Breast epithelium (tissue), 4 donors: ENCODE results near the gene KIT. TPM values are rescaled to one million over a fixed set of nuclear protein-coding genes. Genes with fewer than 3 reads are reported as not detected.

ENCODE experiments used
- DNase-seq, 2 donors: peaks; one replicate each; pipeline ENCODE4 v3.0.0-alpha.2; 2019; ENCODE audit warnings: low spot score in 2 of 2
- H3K27ac ChIP-seq, 2 donors: fragments of 200-600 bp; sonication (generic) in 1 of 2; one replicate each; pipeline ENCODE4 v1.5.1; 2016 to 2019; ENCODE audit warnings: mild to moderate bottlenecking in 1 of 2
- H3K27me3 ChIP-seq, 2 donors: fragments of 200-600 bp; sonication (generic) in 1 of 2; one replicate each; pipeline versions ENCODE4 v1.5.1 to v1.6.0; 2017 to 2019; ENCODE audit warnings: control low read depth in 1 of 2, mild to moderate bottlenecking in 1 of 2
- H3K36me3 ChIP-seq: fragments of 200-600 bp; one replicate; pipeline ENCODE4 v1.5.1; 2019
- H3K4me1 ChIP-seq, 2 donors: fragments of 200-600 bp; sonication (generic); one replicate each; pipeline ENCODE4 v1.5.1; 2016 to 2019; ENCODE audit warnings: control low read depth in 1 of 2
- H3K4me3 ChIP-seq, 3 donors: fragments of 200-600 bp; sonication (generic); 1 replicate in 2 of 3; 2 replicates in 1 of 3; pipeline ENCODE4 v1.5.1; 2016 to 2019; ENCODE audit warnings: mild to moderate bottlenecking in 3 of 3, moderate library complexity in 2 of 3
- H3K9me3 ChIP-seq, 2 donors: fragments of 200-600 bp; sonication (generic) in 1 of 2; one replicate each; pipeline ENCODE4 v1.5.1; 2016 to 2019; ENCODE audit warnings: control low read depth in 1 of 2
- CTCF ChIP-seq, 3 donors: fragments of 450-650 bp; IDR thresholded peaks; one replicate each; pipeline ENCODE4 v1.5.1; 2016 to 2017; ENCODE audit warnings: antibody characterized with exemption in 3 of 3, mild to moderate bottlenecking in 3 of 3, moderate library complexity in 3 of 3
- POLR2A ChIP-seq: fragments of 450-650 bp; IDR thresholded peaks from one replicate; pipeline ENCODE4 v1.6.1; 2016; ENCODE audit warnings: antibody characterized with exemption, mild to moderate bottlenecking, moderate library complexity
- POLR2AphosphoS5 ChIP-seq, 3 donors: sonication (generic); formaldehyde crosslinking; IDR thresholded peaks; one replicate each; pipeline ENCODE4 v1.6.1; 2017; ENCODE audit warnings: antibody characterized with exemption in 3 of 3
- intact Hi-C: fragments of 100-400 bp; cut with DNase I; formaldehyde crosslinking; loops from one replicate; pipeline ENCODE4 v1.15.1; 2023; ENCODE audit warnings: low total_unique reads
- total RNA-seq, 3 donors: library from RNA; depleted of rRNA; stranded (reverse); fragments of >200 nt; gene quantifications; one replicate each; pipeline ENCODE4 v1.1.0, GENCODE V29; 2016

Gene KIT
- total RNA-seq, 3 donors from 2014 or later = 23.2 to 297 (median 75.4) TPM

GRCh38 chr4:54744487-54744886, 86.7 kb downstream of the KIT start:
- no peak overlapping the region for H3K27ac ChIP-seq
- no peak overlapping the region for H3K4me3 ChIP-seq
- TF ChIP-seq POLR2A (no peak), CTCF (IDR thresholded peaks at IDR 0.05) (no peak), POLR2AphosphoS5 (IDR thresholded peaks at IDR 0.05) (no peak)
- H3K4me1 ChIP-seq = no peaks in the 10 kb centered on the region
- H3K36me3 ChIP-seq = no peaks in the 10 kb centered on the region
- H3K9me3 ChIP-seq = no peaks in the 10 kb centered on the region
- DNase-seq = no peak
- H3K27me3 ChIP-seq = no peaks in the 10 kb centered on the region
- intact Hi-C loops = loop anchor here (10.0 kb wide), 2 partner anchors 300 to 780 kb away; no protein-coding TSS in a partner anchor

- TF ChIP-seq CTCF (IDR thresholded peaks at IDR 0.05) = no peak
- TF ChIP-seq POLR2AphosphoS5 (IDR thresholded peaks at IDR 0.05) = no peak
- no peak for TF ChIP-seq POLR2A
- Histone ChIP-seq H3K4me1 (no peaks in the 10 kb centered on the region), H3K27me3 (no peaks in the 10 kb centered on the region), H3K9me3 (no peaks in the 10 kb centered on the region), H3K27ac (no peak overlapping the region), H3K4me3 (no peak overlapping the region), H3K36me3 (no peaks in the 10 kb centered on the region)
- intact Hi-C loops = loop anchor here (10.0 kb wide), 2 partner anchors 300 to 780 kb away; no protein-coding TSS in a partner anchor
- no peak for DNase-seq
Measured at GRCh38 chr4:54745031-54745770, 87.4 kb downstream of the KIT start.

GRCh38 chr4:54746218-54746617, 88.5 kb downstream of the KIT start:
- H3K27me3 ChIP-seq = no peaks in the 10 kb centered on the region
- H3K4me3 ChIP-seq = no peak overlapping the region
- DNase-seq = no peak
- H3K27ac ChIP-seq = no peak overlapping the region
- TF ChIP-seq POLR2A = no peak
- no peak for TF ChIP-seq CTCF (IDR thresholded peaks at IDR 0.05)
- TF ChIP-seq POLR2AphosphoS5 (IDR thresholded peaks at IDR 0.05) = no peak
- intact Hi-C loops = loop anchor here (10.0 kb wide), 2 partner anchors 299 to 779 kb away; no protein-coding TSS in a partner anchor
- no peaks in the 10 kb centered on the region for H3K36me3 ChIP-seq
- no peaks in the 10 kb centered on the region for H3K9me3 ChIP-seq
- no peaks in the 10 kb centered on the region for H3K4me1 ChIP-seq

GRCh38 chr4:54750341-54750740, 92.6 kb downstream of the KIT start:
- no peak for TF ChIP-seq CTCF (IDR thresholded peaks at IDR 0.05)
- no peak for TF ChIP-seq POLR2AphosphoS5 (IDR thresholded peaks at IDR 0.05)
- TF ChIP-seq POLR2A = no peak
- Histone ChIP-seq H3K4me1 (no peaks in the 10 kb centered on the region), H3K9me3 (no peaks in the 10 kb centered on the region), H3K4me3 (no peak overlapping the region), H3K36me3 (no peaks in the 10 kb centered on the region), H3K27ac (no peak overlapping the region), H3K27me3 (no peaks in the 10 kb centered on the region)
- no peak for DNase-seq
- intact Hi-C loops = no loop called here

GRCh38 chr4:54754394-54754793, 96.6 kb downstream of the KIT start:
- DNase-seq = no peak
- Histone ChIP-seq H3K4me3 (no peak overlapping the region), H3K27me3 (no peaks in the 10 kb centered on the region), H3K9me3 (no peaks in the 10 kb centered on the region), H3K36me3 (no peaks in the 10 kb centered on the region), H3K4me1 (no peaks in the 10 kb centered on the region), H3K27ac (no peak overlapping the region)
- TF ChIP-seq CTCF (IDR thresholded peaks at IDR 0.05) (no peak), POLR2AphosphoS5 (IDR thresholded peaks at IDR 0.05) (no peak), POLR2A (no peak)
- intact Hi-C loops = no loop called here
